DND-41 (cell line): ENCODE measurements around the gene SMIM36.

Source experiments
- ATAC-seq: fragments of 200-7000 bp; cut with Tn5 transposase; 3 replicates; pipeline ENCODE4 v1.9.1; 2021; ENCODE audit warnings: low read depth; ENCODE audit not compliant: insufficient read depth
- DNase-seq: peaks from one replicate; pipeline ENCODE4 v3.0.0-alpha.2; 2020
- H2AFZ ChIP-seq: 2 replicates; pipeline ENCODE4 v1.6.0; 2012; ENCODE audit warnings: low read depth, low read length
- H3K27ac ChIP-seq: 2 replicates; pipeline ENCODE4 v1.5.1; 2012; ENCODE audit warnings: low read length, inconsistent platforms
- H3K27me3 ChIP-seq: fragments of 200-600 bp; sonication (generic); 2 replicates; pipeline ENCODE4 v1.6.0; 2012; ENCODE audit warnings: low read length, mild to moderate bottlenecking, inconsistent platforms; ENCODE audit not compliant: insufficient read depth, poor library complexity
- H3K36me3 ChIP-seq: 2 replicates; pipeline ENCODE4 v1.5.1; 2012; ENCODE audit warnings: low read length, inconsistent platforms; ENCODE audit not compliant: insufficient read depth
- H3K4me1 ChIP-seq: 2 replicates; pipeline ENCODE4 v1.5.1; 2012; ENCODE audit warnings: mild to moderate bottlenecking, low read length; ENCODE audit not compliant: insufficient read depth
- H3K4me2 ChIP-seq: 2 replicates; pipeline ENCODE4 v1.6.0; 2012; ENCODE audit warnings: mild to moderate bottlenecking, moderate library complexity, low read length, inconsistent platforms; ENCODE audit not compliant: insufficient read depth
- H3K4me3 ChIP-seq, 2 experiments: fragments of 200-600 bp in 1 of 2; shearing (Covaris generic) in 1 of 2; 2 replicates each; pipeline ENCODE4 v1.5.1; 2012 to 2016; ENCODE audit warnings: inconsistent platforms in 2 of 2, low read length in 2 of 2, mild to moderate bottlenecking in 2 of 2, low read depth in 1 of 2, moderate library complexity in 1 of 2
- H3K79me2 ChIP-seq: 2 replicates; pipeline ENCODE4 v1.6.0; 2012; ENCODE audit warnings: low read length, inconsistent platforms; ENCODE audit not compliant: insufficient read depth
- H3K9ac ChIP-seq: 2 replicates; pipeline ENCODE4 v1.6.0; 2012; ENCODE audit warnings: low read depth, mild to moderate bottlenecking, inconsistent platforms, low read length, moderate library complexity
- H3K9me3 ChIP-seq: 2 replicates; pipeline ENCODE4 v1.5.1; 2012; ENCODE audit warnings: low read length, moderate library complexity, mild to moderate bottlenecking, inconsistent platforms; ENCODE audit not compliant: insufficient read depth, severe bottlenecking
- H4K20me1 ChIP-seq: 2 replicates; pipeline ENCODE4 v1.6.0; 2012; ENCODE audit warnings: low read length; ENCODE audit not compliant: insufficient read depth
- CTCF ChIP-seq: IDR thresholded peaks from 2 replicates; pipeline ENCODE4 v1.5.1; 2012; ENCODE audit warnings: borderline replicate concordance, low read length, moderate library complexity, mild to moderate bottlenecking; ENCODE audit not compliant: poor library complexity, severe bottlenecking; ENCODE audit errors: extremely low read depth
- EZH2 ChIP-seq: IDR thresholded peaks from 3 replicates; pipeline ENCODE4 v1.6.1; 2012; ENCODE audit warnings: borderline replicate concordance, low read depth, mild to moderate bottlenecking, moderate library complexity, low read length, inconsistent platforms; ENCODE audit not compliant: severe bottlenecking

The SMIM36 gene

DNA sequence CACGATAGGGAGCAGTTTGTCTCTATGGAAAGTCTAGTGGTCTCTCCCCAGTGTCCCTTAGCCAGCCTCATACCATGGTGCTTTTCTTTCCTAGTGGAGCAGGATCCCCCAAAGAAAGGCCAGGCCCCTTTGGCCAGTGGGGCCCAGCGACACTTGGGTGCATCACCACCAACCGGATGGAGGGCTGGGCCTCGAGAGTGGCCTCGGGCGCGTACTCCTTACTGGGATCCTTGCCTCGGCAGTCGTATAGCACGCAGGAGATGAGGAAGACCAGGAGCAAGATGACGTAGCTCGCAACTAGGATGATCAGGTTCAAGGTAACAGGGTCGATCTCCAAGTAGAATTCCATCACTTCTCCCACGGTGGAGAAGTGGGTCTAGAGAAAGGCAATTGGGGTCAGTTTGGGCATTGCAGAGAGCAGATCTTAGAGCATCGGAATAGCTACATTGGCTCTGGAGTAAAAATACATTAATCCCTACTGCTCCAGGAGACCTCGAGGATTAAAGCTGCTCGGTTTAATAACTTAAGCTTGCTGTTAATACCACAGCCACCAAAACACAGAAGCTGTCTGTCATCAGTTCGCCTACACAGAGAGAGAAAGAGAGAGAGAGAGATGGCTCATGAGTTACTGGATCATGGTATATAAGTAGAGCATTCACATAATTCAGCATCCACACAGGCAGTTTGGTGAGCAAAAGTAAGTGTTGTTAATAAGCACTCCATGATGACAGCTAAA, at the start of gene SMIM36:
TSS of gene SMIM36 (minus strand) at position 467 of the 736 bp plus-strand sequence.
- TF ChIP-seq EZH2 (no peak), CTCF (no peak)
- H3K27ac ChIP-seq = no peak within 1 kb of the TSS
- H2AFZ ChIP-seq = no peak within 1 kb of the TSS
- no peak within 1 kb of the TSS for H3K4me3 ChIP-seq
- 0 out of 2 replicates have a peak, but pooled peaks cover 3% of the 10 kb centered on the region for H3K4me1 ChIP-seq
- H4K20me1 ChIP-seq = no peaks in the 10 kb centered on the region
- no peaks in the 10 kb centered on the region for H3K36me3 ChIP-seq
- no peak within 1 kb of the TSS for H3K9ac ChIP-seq
- no peaks in the 10 kb centered on the region for H3K27me3 ChIP-seq
- no peak for DNase-seq
- H3K79me2 ChIP-seq = no peaks in the 10 kb centered on the region
- ATAC-seq = no peak
- H3K4me2 ChIP-seq = no peak within 1 kb of the TSS
- no peaks in the 10 kb centered on the region for H3K9me3 ChIP-seq

- Histone ChIP-seq H3K9me3 (no peaks in the 10 kb centered on the region), H3K79me2 (no peaks in the 10 kb centered on the region), H3K4me1 (no peaks in the 10 kb centered on the region), H3K27ac (no peak overlapping the region), H3K36me3 (no peaks in the 10 kb centered on the region), H2AFZ (no peak overlapping the region), H3K4me2 (no peak overlapping the region), H3K9ac (no peak overlapping the region), H3K4me3 (no peak overlapping the region), H3K27me3 (no peaks in the 10 kb centered on the region), H4K20me1 (no peaks in the 10 kb centered on the region)
- TF ChIP-seq EZH2 = no peak
- TF ChIP-seq CTCF = no peak
- DNase-seq = no peak
- ATAC-seq = no peak
These were observed 44.5 kb upstream of the SMIM36 start for GRCh38 chr17:55555772-55556171.

DNA sequence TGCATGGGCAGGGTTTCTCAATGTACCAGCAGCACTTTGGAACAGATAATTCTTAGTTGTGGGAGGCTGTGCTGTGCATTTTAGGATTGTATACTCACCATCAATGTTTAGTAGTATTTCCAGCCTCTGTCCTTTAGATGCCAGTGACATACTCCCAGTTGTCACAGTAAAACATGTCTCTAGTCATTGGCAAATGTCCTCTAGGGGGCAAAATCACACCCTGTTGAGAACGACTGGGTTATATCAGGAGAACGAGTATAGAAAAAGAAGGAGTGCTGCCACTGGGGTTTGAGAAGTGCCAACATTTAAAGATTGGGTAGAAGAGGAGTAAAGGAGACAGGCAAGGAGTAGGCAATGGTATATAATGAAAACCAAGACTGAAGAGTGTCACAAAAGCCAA, 37.9 kb upstream of the SMIM36 start:
- H3K36me3 ChIP-seq = no peaks in the 10 kb centered on the region
- no peaks in the 10 kb centered on the region for H3K9me3 ChIP-seq
- no peaks in the 10 kb centered on the region for H3K79me2 ChIP-seq
- no peaks in the 10 kb centered on the region for H3K27me3 ChIP-seq
- no peaks in the 10 kb centered on the region for H3K4me1 ChIP-seq
- no peak for ATAC-seq
- no peak overlapping the region for H3K27ac ChIP-seq
- no peak overlapping the region for H3K4me2 ChIP-seq
- no peak overlapping the region for H3K9ac ChIP-seq
- H3K4me3 ChIP-seq = no peak overlapping the region
- H2AFZ ChIP-seq = no peak overlapping the region
- DNase-seq = no peak
- H4K20me1 ChIP-seq = no peaks in the 10 kb centered on the region
- TF ChIP-seq CTCF = peak; percentile 23
- no peak for TF ChIP-seq EZH2
